ENCODE data around the gene OSGEP.

GRCh38 chr14:20460458-20461224, 6.0 kb upstream of the OSGEP start:
- TF ChIP-seq RAD21 (IDR thresholded peaks at IDR 0.05; ENCODE audit: low read depth) (no peak), FOXM1 (IDR thresholded peaks at IDR 0.05; ENCODE audit: borderline replicate concordance, low read depth) (no peak), NFIC (IDR thresholded peaks at IDR 0.05) (no peak), USF1 (IDR thresholded peaks at IDR 0.05) (no peak), TAF1 (IDR thresholded peaks at IDR 0.05; ENCODE audit: low read depth) (no peak)
